GM19193 (cell line): ENCODE results near the gene ELMO1.

Experiments used
- POLR2A ChIP-seq: IDR thresholded peaks from 4 replicates; pipeline ENCODE4 v1.6.1; 2011; ENCODE audit not compliant: insufficient read depth, insufficient read length; ENCODE audit errors: extremely low read depth

Gene ELMO1

DNA sequence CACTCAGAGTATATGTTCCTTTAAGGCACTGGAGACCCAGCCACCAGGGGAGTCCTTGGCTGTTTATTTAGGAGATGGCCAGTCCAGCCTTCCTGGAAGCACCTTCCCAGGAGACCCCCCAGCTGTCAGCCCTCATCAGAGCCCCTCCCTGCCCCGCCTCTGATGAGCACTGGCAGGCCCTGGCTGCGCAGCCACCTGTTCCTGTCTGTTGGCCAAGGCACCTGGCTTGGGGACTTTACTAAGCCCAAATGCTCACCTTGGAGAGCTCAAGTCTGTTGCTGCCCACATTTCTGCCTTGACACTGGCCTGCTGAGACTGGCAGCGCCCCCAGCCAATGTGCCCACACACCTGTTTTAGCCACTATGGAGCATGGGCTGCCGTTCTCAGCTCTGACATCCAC lies 124.7 kb downstream of the ELMO1 start:
- TF ChIP-seq POLR2A = no peak

DNA sequence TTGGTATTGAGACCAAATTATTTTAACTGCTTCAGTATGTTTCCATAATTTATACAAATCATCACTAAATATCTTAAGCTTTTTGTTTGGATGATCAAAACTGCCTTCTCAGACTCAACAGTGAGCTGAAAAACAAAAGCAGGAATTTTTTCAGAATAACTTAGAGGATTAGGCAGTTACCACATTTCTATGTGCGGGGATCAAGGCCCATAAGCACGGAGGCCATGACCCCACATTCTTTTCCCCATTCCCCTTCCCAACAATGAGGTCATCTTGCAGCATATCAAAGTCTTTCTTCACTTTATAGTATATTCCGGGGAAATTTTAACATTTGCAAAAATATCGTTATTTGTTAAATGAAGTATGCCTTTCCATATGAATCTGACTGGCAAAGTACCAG lies 125.8 kb downstream of the ELMO1 start:
- no peak for TF ChIP-seq POLR2A

DNA sequence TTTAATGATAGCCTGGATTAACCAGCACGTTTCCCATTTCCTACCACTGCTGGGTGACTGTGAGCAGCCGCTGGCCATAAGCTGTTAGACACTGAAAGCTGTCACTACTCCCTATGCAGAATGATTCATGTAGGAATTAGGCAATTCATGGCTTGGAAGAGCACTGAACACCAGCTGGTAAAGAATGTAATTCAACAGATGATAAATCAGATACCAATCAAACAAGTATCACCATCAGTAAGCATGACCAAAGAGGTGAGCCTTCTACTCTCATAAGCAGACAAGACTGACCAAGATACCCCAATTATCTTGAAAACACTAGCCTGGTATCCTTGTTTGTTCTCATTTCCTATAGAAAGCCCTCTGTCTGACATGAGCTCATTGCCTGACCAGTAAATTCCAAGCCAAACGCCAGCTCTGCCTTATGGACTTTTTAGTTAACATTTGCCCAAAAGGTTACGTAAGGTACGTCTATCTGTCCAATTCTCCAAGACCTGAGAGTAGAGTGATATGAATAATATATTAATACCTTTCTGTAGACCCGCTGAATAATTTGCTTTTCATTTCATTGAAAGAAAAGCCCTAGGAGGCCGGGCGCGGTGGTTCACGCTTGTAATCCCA lies 127.7 kb downstream of the ELMO1 start:
- no peak for TF ChIP-seq POLR2A

GRCh38 chr7:37320140-37320847 lies 128.4 kb downstream of the ELMO1 start:
- TF ChIP-seq POLR2A = no peak

DNA sequence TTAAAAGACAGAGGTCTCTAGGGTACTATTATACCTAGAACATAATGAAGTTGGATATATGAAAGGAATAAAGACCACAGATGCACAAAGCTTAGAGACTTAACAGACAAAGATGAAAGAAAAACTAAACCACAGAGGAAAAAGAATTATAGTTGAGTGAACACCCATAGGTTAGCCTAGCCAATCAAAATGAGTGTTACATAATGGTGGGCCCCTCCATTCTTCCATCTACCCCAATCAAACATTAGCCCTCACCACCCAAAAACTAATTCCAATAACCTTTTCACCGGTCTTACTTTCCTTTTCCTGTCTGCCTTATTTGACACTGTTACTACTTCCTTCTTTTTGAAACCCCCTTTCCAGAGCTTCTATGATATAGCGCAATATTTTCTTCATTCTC lies 130.1 kb downstream of the ELMO1 start:
- no peak for TF ChIP-seq POLR2A

GRCh38 chr7:37315772-37316715 lies 132.6 kb downstream of the ELMO1 start:
- no peak for TF ChIP-seq POLR2A

- TF ChIP-seq POLR2A = no peak
Observed at GRCh38 chr7:37312608-37313007, 136.1 kb downstream of the ELMO1 start.

- no peak for TF ChIP-seq POLR2A
Observed at GRCh38 chr7:37311355-37311754, 137.3 kb downstream of the ELMO1 start.

DNA sequence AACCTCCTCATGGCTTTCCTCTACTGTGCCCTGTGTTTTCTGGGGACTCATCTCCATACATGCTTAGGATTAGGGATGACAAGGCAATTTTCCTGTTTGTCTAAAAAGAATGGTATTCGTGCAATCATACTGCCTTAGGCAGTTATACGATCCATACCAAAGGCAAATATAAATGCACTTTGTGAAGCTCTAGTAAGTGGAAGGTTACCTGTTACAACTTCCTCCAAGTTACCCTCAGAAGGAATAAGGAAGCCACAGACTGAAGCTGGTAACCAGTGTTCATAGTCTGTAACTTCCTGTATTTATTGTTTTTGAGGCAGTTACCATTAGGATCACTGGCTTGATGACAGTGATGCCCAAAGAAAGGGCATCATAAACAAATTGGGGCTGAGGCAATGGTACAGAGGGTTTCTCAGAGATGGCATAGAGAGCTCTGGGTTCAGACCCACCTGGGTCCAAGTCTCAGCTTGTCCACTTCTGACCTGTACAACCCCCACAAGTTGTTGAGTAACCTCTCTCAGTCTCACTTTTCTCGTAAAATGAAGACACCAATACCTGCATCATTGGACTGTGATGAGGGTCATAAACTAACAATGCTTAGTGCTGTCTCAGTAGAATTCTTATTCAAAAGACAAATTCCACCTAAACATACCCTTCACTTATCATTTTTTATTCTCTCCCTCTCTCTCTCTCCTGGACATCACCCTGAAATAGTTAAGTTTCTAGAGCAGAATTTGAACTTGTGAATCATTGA lies 138.2 kb downstream of the ELMO1 start:
- TF ChIP-seq POLR2A = no peak

DNA sequence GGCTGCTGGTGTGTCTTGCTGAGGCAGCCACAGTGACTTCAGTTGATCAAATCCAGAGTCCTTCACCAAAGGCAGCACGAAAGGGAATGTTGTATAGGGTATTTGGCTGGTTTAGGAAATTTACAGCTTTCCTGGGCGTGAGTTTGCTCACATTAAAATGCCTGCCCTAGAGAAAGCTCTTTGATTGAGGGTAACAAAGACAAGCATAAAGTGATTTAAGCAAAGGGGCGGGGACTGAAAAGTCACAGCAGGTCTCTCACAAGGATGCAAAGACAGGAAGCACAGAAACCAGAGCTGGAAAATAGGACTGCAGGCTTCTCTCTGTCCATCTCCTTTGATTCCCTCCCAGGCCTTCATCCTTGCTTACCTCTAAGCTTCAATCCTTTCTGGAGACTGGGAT lies 139.2 kb downstream of the ELMO1 start:
- no peak for TF ChIP-seq POLR2A

DNA sequence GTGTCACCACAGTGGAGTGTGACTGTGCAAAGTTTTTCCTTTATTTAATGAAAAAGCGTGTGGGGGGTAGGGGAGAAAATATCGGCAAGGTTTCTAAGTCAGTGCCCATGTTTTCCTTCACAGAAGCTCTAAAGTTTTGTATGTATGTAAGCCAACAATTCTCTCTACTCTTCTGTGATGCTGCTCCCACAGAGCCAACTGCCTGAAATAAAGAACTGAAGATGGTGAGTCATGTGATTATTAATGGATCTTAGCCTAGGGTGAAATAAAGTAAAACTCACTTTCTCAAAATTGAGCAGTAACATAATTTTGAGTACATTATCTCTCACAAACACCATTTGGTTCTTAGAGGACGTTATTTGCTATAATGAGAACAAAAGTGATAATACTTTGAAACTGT lies 143.7 kb downstream of the ELMO1 start:
- no peak for TF ChIP-seq POLR2A

GRCh38 chr7:37297546-37297945 lies 151.1 kb downstream of the ELMO1 start:
- no peak for TF ChIP-seq POLR2A

DNA sequence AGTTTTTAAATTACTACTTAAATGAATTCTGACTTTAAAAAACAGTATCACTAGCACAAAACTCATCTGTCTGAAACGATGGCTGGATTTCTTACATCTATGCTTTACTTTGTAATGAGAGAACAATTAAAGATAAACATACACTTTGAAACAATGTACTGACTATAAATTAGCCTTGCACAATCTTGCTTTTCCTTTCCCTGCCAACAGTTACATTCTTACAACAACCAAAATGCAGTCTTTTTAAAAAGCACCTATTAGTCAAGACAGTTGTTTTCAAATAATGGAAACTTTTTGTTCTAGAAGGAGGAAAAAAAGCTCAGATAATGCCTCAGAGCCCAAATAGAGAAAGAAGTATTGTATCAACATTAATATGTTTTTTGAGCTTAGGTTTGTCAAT lies 153.3 kb downstream of the ELMO1 start:
- no peak for TF ChIP-seq POLR2A

DNA sequence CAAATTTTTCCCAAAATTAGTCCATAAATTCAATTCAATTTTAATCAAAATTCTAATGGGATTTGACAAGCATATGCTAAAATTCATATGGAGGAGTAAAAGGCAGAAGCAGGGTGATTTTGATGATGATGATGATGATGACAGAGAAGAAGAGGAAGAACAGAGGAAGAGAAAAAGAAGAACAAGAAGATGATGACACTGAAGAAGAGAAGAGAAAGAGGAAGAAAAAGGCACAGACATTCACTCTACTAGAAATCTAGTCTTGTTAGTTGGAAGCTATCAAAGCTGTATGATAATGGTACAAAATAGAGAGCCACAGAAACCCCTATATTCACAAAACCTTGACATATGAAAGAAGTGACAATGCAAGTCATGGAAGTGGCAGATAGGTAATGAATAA lies 157.9 kb downstream of the ELMO1 start:
- TF ChIP-seq POLR2A = no peak

DNA sequence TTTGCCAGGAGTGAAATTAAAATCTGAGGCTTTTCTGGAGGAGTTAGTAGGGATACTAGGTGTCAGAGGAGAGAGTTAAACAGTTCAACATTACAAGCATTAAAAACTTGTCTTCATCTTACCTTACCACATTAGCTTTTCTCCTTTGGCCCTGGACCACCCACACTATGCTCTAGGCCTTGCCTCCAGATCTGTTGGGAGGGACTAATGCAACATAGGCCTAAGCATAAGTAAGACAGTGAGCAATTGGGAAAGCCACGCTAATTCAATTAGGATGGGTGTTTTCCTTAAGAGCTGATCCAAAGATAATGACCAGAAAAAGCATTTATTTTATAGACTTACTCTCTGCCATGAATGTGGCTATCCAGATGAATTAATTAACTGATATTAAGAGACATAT lies 158.9 kb downstream of the ELMO1 start:
- no peak for TF ChIP-seq POLR2A

DNA sequence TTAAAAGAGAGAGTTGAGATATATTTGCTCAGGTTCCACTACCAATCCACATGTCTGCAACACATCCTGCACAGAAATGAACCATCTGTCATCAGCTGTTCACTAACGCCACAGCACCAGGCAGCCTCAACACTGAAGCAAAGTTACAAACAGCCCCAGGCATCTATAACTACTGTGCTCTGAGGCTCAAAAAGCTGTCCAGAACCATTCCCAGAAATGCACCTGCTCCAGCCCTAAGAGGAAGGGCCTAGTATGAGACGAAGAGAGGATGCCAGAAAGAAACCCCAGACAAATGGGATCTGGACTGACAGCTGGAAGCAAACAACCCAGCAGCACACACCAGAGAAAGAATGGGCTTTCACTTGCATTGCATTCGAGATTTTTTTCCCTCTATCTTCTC lies 159.3 kb downstream of the ELMO1 start:
- TF ChIP-seq POLR2A = no peak
